IPS DF 6.9 (cell line): ENCODE data around the gene DEFB132.

Source experiments
- DNase-seq: peaks from one replicate; pipeline ENCODE4 v3.0.0-alpha.2; 2013; ENCODE audit warnings: low read depth, low spot score
- H3K27ac ChIP-seq: one replicate; pipeline ENCODE4 v1.5.1; 2013; ENCODE audit warnings: low read length, control low read depth
- H3K27me3 ChIP-seq: 2 replicates; pipeline ENCODE4 v1.6.1; 2013; ENCODE audit warnings: mild to moderate bottlenecking, low read length; ENCODE audit not compliant: control insufficient read depth, insufficient read depth
- H3K36me3 ChIP-seq: 2 replicates; pipeline ENCODE4 v1.6.1; 2013; ENCODE audit warnings: low read length; ENCODE audit not compliant: control insufficient read depth, insufficient read depth
- H3K4me1 ChIP-seq: 2 replicates; pipeline ENCODE4 v1.6.1; 2013; ENCODE audit warnings: low read length; ENCODE audit not compliant: control insufficient read depth, insufficient read depth
- H3K4me3 ChIP-seq: 2 replicates; pipeline ENCODE4 v1.5.1; 2013; ENCODE audit warnings: mild to moderate bottlenecking, low read length
- H3K9me3 ChIP-seq: 2 replicates; pipeline ENCODE4 v1.6.1; 2013; ENCODE audit warnings: low read length, inconsistent platforms; ENCODE audit not compliant: control insufficient read depth, insufficient read depth
- WGBS: extraction: QIAGEN DNeasy Blood & Tissue Kit; methylation state at CpG from one replicate; pipeline ENCODE4 v1.1.7; 2013; ENCODE audit warnings: mixed read lengths, missing lambda C conversion rate; ENCODE audit not compliant: insufficient read length, insufficient coverage; 5-methylcytosine and 5-hydroxymethylcytosine counted together

DEFB132 gene

GRCh38 chr20:309841-310644 lies 52.5 kb downstream of the DEFB132 start:
- peak overlapping the region; percentile 23; the same call in 1 of the 2 replicates for H3K4me3 ChIP-seq
- H3K9me3 ChIP-seq, result no peaks in the 10 kb centered on the region
- WGBS, result no CpG with 5 or more reads among the region's 31 CpGs
- H3K27ac ChIP-seq, result no peak overlapping the region
- DNase-seq, result peak; percentile 97
- peaks cover 1% of the 10 kb centered on the region; the same call in 1 of the 2 replicates for H3K4me1 ChIP-seq
- H3K36me3 ChIP-seq, result no peaks in the 10 kb centered on the region
- no peaks in the 10 kb centered on the region for H3K27me3 ChIP-seq

- Histone ChIP-seq H3K4me3 (no peak overlapping the region), H3K4me1 (peaks cover 1% of the 10 kb centered on the region; the same call in 1 of the 2 replicates), H3K36me3 (no peaks in the 10 kb centered on the region), H3K9me3 (no peaks in the 10 kb centered on the region), H3K27me3 (no peaks in the 10 kb centered on the region), H3K27ac (no peak overlapping the region)
- no peak for DNase-seq
- WGBS, result no CpG with 5 or more reads among the region's 7 CpGs
Observed at GRCh38 chr20:310645-311044, 53.1 kb downstream of the DEFB132 start.
